ENCODE results near the gene LRRFIP2.

The LRRFIP2 gene

GRCh38 chr3:37014620-37015019 lies 159.8 kb downstream of the LRRFIP2 start:
- DNase-seq = no peak

Measured in hematopoietic multipotent progenitor cell treated with erythropoietin and hydrocortisone succinate and interleukin-3 and kit ligand, for 8 days (in vitro differentiated cells).